ENCODE measurements around the gene CEP41.
A peak's percentile ranks its signal among the peaks of the same experiment; 100 is the strongest.

The CEP41 gene

DNA sequence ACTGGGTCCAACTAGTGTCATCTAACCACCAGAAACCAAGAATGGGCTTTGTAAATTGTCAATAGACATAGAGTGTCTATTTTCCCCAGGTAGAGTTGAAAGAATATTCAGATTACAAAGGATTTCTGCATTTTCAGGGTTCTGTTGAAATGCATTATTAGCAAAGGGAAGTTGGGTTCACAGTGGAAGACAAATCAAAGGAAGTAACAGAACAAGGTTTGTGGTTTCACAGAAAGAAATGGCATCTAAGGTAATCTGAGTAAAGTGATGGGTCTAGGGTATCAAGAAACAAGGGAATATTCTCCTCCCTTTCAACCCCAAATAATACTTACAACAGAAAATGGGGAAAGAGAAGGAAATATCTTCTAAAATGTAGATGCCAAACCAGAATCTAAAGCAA, 25.8 kb downstream of the CEP41 start:
- DNase-seq = peak; percentile 47

DNA sequence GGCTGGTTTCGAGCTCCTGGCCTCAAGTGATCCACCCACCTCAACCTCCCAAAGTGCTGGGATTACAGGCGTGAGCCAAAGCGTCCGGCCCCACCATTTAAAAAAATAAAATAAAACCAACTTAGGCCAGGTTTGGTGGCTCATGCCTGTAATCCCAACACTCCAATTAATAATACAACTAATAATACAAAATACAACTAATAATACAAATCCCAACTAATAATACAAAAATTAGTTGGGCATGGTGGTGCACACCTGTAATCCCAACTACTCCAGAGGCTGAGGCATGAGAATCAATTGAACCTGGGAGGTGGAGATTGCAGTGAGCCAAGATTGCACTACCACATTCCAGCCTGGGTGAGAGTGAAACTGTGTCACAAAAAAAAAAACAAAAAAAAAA, 27.6 kb downstream of the CEP41 start:
- DNase-seq = no peak

DNA sequence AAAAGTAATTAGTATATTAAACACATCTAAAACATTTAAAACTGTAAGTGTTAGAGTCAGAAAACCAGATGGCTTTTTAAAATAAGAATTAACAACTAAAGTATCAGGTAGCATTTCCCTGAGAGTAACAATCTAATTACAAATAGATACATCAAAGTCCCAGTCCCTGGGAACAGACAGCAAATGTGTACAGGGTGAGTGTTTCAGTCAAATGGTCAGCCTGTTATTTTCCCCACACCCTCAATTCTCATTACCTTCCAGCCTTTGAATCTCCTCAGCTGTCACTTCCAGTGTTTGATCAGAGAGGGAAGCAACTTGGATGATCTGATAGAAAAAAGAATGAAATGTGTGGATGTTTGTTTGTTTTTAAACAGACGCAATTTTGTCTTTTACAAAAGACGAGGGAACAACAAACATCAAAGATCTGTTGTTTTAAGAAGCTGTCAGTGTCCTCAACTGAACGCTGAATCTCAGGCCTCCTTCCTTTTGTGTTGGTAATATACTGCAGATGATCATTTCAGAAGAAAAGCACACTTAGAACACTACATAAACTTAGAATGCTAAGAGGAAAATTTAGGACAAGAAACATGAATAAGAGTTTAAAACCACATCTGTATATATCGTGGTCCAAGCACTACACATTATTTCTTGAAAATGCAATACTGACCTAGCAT, 29.8 kb downstream of the CEP41 start:
- DNase-seq = no peak

DNA sequence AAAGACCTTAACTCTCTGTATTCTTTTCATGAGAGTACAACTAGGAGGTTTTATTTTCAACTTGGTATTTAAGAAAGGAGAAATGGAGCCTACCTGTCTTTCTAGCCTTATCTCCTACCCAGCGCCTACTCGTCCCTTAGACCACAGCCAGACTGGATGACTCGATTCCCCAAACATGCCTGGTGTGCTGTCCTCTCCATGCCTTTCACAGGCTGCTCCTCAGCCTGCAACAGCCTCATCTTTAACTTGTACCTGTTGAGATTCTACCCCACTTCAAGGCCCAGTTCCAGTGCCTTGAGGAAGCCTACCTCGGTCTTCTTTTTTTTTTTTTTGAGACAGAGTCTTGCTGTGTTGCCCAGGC, 31.1 kb downstream of the CEP41 start:
- no peak for DNase-seq

DNA sequence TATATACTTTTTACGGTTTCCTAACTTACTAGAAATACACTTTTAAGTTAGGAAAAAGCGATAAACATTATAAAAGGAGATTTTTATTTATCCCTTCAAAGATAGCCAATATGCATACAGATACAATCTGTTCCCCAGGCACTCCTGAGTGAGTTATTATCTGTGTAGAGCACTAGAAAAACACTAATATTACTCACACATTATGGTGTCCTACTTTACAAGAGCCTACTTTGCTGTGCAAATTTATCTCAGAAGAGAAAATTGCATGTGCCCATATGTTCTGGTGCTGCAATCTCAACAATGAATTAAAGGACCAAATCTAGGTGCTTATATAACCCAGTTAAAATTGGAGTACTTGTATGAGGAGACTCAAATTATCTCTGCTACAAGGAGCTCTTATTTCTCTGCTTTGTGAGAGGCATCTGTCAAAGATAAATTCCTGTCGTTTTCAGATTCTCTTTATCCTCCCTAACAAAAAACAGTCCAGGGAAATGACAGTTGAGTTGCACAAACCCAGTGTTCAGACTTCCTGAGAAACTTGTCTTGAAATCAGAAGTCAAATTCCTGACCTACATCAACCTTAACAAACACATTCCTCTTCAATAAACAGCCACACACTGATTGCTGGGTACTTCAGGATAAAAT, 31.6 kb downstream of the CEP41 start:
- no peak for DNase-seq

DNA sequence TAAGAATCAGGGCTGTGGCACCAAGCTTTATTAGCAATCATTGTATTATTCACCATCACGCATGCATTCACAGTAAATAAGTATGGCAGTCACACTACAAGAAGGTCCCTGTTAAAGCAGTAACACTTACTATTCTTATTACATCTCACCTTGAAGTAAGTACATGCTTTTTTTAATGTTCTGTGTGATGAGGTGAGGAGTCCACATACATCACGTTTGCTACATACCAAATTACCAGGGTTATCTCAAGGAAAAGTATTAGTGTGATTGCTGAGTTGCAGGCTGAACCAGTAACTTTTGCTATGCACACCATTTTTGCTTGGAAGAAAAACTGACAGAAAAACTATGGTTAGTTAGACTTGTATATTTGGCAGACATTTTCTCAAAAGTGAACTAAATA, 35.8 kb downstream of the CEP41 start:
- no peak for DNase-seq

DNA sequence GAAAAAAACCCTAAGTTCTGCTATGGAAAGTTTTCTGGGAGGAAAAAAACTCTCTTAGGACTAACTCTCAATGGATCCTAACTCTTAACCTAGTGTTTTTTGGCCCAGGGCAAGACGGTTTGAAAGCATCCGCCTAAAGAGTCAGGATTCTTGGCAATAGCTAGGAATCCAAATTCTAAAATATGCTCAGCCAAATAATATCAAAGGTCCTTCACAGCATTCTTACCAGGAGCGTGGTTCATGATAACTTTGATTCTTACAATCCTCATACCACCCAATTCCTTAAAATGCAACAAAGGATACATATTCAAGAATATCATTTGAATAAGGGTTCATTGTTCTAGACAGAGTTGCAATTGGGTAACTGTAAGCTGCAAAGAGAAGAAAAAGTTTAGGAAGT, 39.2 kb downstream of the CEP41 start:
- no peak for DNase-seq

DNA sequence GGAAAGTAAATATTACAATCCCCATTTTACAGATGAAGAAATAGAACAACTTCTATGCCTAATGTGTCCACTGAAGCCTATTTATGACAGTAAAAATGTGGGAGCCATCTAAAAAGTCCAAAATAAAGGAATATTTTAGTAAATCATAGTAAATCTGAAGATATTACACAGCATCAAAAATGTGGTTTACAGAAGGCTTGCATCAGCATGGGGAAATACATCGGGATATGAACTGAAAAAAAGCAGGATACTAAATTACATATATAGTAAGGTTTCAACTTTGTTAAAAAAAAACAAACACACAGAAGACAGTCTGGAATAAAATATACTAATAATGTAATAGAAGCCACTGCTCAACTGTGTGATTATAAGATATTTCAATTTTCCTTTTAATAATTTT, 39.7 kb downstream of the CEP41 start:
- no peak for DNase-seq

DNA sequence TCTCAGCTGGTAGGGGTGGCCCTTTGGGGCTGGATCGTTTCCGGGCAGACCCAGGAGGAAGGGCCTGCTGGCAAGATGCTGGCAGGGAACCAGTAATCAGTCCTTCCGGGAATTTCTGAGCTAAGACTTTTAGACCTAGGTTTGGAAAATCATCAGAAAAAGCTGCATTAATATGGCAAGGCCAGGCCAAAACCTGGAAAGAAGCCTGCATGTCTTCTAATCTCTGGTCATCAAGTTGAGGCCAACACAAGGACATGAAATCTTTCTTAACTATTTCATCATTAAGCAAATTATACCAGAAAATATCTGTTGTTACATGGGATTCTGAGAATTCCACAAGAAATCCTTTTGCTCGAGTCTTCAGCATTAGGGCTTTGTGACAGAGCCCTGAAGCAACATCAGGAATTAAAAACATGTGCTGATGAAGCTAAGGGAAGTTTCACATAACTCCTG, 40.7 kb downstream of the CEP41 start:
- DNase-seq = no peak

DNA sequence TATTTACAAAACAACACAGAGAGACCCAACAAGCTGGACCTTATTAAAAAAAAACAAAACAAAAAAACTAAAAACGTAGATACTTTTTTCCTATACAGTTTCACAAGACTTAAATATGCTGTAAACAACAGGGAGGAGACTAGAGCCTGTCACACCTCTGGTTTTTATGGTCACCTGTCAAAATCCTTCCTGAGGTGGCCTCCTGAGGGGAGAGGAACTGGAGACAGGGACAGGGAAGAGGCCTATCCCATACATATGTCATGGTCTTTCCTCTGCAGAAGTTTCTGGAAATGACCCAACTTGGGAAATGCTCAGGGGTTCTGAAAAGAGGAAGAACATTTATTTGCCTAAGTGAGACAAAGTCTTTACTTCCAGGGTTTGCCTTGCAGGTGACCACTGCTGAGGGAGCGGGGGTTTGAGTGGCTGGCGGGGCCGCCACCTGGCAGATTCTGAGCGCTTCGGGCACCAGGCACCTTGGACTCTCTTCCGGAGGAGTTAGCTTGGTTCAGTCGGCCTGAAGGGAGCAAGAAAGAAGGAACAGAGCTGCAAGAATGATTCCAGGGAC, 42.2 kb downstream of the CEP41 start:
- DNase-seq = peak; percentile 31

DNA sequence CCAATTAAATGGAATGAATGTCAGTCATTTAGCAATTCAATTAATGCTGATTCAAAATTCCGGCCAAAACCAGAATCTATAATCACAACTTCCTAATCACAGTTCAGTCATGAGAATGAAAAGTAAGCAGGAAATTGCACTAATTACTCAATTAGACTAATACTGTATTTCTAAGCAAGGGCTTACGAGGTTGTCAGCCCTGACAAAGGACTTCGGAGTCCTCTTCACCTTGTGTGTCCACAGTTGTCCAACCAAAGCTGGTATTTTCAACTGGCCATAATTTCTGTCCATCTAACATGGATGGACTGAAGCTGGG, 43.1 kb downstream of the CEP41 start:
- no peak for DNase-seq

DNA sequence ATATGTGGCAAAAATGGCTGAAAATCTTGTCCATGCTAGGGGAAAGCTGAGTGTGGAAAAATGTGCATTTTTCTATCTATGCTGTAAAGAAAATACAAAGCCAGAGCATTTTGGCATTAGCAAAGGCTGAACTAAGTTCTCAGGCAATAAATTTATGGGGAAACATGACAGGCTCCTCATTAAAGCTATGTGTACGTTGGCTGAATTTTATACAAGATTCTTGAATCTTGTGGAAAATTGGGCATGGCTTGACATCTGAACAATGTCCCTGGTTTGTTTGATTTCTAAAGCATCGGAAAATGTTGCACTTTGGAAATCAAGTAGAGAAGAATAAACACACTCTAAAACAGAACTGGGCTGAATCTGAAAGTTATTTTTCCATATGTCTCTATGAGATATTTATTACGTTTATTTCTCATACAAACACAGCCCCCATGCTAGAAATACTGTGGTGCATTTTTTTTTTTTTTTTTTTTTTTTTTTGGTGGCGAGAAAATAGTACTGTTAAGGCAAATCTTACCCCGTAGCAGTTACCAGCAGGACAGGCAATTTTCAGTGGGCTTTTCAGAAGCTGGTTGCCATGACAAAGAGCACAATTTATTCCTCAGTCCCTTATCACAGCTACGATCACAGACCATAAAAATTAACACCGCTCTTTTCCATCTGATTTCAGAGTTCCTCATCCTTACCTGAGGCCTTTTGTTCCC, 43.6 kb downstream of the CEP41 start:
- DNase-seq = no peak

DNA sequence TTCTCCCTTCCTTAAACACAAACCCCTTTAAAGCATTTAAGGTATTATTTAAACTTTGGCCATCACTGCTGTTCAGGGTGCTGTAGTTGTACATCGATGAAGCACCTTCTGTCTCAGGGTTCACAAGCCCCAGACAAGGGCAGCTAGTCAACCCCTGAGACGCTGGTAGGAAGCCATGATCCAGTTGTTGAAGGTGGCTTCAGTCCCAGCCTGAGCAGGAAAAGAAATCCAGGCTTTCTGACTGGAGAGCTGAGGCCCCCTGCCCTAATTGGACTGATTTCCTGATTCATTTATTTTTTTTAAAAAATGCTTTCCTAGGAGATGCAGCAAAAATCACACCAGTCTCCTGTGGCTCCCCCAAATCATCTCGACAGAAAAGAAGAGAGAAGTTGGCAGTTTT, 44.7 kb downstream of the CEP41 start:
- no peak for DNase-seq

DNA sequence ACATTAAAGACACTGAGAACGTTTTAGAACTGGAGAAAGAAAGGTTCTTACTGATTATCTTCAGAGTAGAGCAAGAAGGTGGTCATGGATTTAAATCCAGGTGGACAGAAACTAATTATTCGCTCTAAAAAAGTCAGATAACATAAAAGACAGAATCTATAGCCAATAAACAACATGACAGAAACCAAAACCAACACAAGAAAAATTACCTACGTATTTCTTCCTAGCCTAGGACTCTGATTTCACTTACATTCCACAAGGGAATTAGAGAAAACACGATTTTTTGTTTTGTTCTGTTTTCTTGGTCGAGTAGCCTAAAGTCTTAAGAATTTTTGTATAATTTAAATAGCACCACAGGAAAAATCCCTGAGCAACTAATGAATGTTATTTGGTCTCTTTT, 45.4 kb downstream of the CEP41 start:
- no peak for DNase-seq

DNA sequence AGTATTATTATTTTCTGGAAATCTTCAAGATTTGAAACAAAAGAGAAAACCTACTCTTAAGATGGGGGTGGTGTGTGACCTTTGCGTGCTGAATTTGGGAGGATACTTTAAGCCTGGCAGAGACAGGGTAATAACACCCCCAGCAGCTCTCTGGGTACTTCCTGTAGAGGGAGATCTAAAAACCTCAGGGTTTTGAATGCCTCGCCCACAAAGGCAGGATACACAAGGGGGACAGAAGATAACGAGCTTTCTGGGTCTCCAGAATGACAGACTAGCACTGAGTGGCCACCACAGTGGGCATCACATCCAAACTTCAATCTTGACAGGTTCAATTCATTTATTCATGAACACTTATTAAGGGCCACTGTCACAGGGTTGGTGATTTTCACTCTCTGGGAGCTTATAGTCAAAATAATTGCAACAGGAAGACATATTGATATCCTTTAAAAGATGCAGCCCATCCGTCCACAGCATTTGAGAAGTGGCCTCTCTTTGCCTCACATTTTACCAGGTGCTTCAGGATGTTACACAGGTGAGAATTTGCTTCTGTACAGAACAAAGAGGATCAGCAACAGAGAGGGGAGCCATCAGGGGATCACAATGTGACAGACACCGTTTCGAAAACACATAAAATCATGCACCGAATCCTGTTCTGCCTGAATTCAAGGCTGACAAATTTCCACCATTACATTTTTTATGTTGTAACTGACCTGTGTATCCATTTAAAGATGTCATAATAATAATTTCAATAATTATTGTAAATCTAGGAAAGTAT, 46.2 kb downstream of the CEP41 start:
- peak; percentile 96 for DNase-seq

DNA sequence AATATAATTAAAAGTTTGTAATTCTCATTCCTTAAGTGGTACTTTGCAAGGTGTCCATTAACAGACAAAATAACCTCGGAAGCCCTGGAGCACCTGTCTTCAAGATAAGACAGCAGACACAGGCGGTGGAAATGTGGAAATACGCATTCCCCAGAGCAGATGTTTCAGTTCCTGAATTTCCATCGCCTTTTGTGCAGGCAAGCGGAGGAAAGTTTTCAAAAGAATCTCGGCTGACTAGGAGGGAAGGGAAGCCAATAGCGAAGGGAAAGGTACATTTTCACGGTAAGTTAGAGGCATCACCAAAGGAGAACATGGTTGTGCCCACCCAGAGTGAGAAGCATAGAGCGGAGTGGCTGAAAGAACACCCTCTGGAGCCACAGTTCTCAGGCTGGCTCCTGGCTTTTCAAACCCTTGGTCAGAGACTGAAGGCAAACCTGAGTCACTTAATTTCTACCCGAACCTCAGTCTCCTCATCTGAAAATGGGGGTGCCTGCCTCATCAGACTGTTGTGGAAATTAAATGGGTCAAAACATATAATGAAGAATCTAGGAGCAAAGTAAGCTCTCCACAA, 46.9 kb downstream of the CEP41 start:
- peak; percentile 57 for DNase-seq

DNA sequence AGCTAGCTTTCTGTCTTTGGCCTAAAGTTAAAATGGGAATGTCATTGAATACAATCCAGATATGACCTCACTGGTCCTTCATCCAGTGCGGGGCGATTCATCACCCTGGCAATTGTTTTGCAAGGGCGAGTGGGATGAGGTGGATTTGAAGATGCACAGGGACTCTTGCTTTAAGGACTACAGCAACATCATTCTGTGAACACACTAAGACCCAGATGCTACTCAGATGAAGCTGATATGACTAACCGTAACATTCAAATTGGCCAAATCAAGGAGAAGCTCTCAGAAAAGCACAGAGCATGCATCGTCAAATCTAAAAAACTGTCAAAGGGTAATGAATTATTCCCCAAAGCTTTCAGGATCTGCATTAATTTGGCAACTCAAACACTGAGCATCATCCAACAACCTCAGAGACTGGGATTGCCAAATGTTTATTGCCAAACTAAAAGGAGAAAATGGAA, 47.7 kb downstream of the CEP41 start:
- DNase-seq = peak; percentile 42

DNA sequence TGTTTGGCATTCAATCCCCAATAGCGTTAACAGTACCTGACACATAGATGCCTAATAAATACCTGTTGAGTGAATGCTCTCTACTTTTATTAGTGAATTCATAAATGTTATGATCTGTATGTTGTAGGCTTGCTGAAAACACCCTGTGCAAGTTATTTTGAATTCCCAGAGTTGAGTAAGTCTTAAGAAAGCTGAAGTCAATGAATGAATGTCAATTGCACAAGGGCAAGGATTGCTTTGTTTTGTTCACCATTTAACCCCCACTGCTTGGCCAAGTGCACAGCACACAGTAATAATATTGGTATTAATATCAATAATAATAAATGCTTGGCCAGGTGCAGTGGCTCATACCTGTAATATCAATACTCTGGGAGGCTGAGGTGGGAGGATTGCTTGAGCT, 50.3 kb downstream of the CEP41 start:
- no peak for DNase-seq

DNA sequence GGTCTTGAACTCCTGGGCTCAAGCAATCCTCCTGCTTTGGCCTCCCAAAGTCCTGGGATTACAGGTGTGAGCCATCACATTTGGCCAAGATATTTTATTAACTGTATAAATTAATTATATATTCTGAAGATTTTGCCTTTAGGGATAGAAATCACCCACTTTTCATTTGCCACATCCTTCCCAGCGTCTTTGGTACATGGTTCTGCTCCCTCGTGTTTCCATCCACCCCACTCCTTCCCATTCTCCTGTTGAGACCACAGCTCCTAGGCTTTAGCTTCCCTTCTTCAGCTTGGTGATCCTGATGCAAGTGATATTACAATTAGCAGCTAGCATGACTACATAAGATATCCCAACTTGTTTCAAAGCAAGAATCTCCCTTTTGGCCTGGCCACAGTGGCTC, 52.1 kb downstream of the CEP41 start:
- DNase-seq = no peak

DNA sequence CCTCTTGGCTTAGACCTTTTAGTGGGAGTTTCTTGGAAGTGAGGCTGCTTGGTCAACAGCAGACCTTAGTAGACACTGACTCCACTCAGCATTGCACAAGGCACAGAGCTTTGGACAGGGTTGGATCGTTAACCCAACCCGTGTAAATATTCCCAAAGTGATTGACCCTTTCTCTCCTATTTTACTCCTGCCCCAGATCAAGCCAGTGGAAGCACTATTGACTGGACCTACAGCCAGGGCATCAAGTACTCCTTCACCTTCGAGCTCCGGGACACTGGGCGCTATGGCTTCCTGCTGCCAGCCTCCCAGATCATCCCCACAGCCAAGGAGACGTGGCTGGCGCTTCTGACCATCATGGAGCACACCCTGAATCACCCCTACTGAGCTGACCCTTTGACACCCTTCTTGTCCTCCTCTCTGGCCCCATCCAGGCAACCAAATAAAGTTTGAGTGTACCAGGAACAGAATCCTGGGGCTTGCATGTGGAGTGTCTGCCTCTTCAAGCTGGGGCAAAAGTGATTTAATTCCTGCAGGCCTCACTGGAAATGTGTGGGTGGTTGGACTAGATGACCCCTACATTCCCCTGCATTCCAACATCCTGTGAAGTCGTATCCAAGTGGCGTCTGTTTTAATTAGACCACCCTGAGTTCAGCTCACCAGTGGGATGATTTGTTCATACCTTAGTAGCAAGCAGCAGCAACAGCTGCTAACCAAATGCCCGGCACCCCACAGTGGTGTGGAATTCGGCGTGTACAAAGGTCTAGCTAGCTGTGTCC, 53.0 kb downstream of the CEP41 start:
- no peak for DNase-seq

DNA sequence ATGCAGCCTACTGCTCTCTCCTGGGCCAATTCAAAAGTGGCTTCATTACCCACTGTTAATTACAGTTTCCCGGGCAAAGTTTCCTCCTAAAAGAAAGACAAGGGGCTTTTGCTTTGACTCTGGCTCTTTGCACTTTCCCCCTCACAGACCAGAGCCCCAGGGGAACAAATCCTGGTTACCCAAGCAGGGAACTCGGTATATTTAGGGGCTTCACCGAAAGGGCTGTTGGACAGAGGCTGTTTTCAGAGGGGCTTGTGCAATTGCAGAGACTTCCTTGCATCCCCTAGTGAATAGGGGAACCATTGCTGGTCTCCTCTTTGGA, 53.5 kb downstream of the CEP41 start:
- no peak for DNase-seq

DNA sequence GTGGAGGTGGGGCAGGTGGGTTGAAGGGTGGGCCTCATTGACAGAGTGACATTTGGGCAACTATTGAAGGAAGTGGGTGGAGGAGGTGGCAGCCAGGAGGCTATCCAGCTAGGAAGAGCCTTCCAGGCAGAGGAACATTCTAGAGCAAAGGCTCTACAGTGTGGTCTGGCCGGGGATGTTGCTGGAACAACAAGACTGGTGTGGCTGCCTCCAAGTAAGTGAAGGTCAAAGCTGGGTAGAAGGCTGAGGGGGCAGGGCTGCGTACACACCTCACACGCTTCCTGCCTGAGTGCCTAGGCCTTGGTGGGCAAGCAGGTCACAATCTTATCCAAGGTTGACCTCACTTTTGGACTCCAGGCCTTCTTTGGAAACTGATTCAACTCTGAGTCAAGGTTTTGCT, 53.9 kb downstream of the CEP41 start:
- DNase-seq = no peak

All from hematopoietic multipotent progenitor cell treated with erythropoietin and hydrocortisone succinate and interleukin-3 and kit ligand, for 4 days (in vitro differentiated cells).